Fibroblast of mammary gland (primary cell): ENCODE measurements around the gene FAM124B.
A peak's percentile ranks its signal among the peaks of the same experiment; 100 is the strongest.

Source experiments
- DNase-seq: peaks from one replicate; pipeline ENCODE4 v3.0.0-alpha.2; 2010; ENCODE audit warnings: low read depth
- H3K4me3 ChIP-seq: 2 replicates; pipeline ENCODE4 v1.5.1; 2011; ENCODE audit warnings: low read depth, mild to moderate bottlenecking, low read length, moderate library complexity; ENCODE audit not compliant: control insufficient read depth
- TF ChIP-seq, protein P1 (sequence below): conservative IDR thresholded peaks from 2 replicates; pipeline ENCODE4 v1.5.1; 2011; ENCODE audit warnings: low read depth, low read length, inconsistent platforms; ENCODE audit not compliant: control insufficient read depth, insufficient read depth

The FAM124B gene, protein sequence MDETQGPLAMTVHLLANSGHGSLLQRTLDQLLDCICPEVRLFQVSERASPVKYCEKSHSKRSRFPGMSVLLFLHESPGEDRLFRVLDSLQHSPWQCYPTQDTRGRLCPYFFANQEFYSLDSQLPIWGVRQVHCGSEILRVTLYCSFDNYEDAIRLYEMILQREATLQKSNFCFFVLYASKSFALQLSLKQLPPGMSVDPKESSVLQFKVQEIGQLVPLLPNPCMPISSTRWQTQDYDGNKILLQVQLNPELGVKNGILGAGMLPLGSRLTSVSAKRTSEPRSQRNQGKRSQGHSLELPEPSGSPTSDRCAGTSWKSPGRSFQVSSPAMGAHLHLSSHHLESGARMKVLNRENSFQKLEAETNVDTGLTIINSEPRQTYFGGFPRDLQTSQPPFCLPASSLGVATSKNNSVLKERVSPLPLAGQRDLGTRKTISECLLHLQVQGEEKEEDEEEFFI

DNA sequence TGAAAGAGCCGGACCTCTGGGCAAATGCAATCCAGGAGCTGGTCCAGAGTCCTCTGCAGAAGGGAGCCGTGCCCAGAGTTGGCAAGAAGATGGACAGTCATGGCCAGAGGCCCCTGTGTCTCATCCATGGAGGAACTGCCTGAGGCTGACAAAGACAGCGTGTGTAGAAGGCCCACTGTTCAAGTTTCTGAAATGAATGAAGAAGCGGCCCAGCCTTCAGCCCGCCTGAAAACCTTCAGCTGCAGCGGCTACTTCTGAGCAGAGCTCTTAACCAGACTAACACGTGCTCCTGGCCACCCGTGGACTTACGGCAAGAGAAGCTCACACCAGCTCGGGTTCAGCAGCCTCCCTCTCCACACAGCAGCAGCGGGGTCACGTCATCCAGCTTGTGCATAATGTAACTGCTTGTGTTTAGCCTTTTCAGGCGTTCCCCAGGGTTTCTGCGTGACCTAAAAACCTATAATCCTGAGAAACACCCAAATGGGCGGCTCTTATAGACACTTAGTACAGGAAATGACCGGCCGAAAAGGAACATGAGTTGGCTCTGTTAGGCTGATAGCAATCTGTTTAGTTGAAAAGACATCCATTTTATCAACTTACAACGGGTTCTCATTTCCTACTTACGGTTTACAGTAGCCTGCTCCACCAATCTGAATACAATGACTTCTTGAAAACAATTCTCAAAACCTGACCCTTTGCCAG is at the start of gene FAM124B:
Gene FAM124B (minus strand): TSS at position 467 of the 702 bp plus-strand sequence. CDS start 339 bp downstream, at position 128.
- no peak within 1 kb of the TSS for H3K4me3 ChIP-seq
- TF ChIP-seq, protein P1, sequence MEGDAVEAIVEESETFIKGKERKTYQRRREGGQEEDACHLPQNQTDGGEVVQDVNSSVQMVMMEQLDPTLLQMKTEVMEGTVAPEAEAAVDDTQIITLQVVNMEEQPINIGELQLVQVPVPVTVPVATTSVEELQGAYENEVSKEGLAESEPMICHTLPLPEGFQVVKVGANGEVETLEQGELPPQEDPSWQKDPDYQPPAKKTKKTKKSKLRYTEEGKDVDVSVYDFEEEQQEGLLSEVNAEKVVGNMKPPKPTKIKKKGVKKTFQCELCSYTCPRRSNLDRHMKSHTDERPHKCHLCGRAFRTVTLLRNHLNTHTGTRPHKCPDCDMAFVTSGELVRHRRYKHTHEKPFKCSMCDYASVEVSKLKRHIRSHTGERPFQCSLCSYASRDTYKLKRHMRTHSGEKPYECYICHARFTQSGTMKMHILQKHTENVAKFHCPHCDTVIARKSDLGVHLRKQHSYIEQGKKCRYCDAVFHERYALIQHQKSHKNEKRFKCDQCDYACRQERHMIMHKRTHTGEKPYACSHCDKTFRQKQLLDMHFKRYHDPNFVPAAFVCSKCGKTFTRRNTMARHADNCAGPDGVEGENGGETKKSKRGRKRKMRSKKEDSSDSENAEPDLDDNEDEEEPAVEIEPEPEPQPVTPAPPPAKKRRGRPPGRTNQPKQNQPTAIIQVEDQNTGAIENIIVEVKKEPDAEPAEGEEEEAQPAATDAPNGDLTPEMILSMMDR = no peak
- peak; percentile 57 for DNase-seq

DNA sequence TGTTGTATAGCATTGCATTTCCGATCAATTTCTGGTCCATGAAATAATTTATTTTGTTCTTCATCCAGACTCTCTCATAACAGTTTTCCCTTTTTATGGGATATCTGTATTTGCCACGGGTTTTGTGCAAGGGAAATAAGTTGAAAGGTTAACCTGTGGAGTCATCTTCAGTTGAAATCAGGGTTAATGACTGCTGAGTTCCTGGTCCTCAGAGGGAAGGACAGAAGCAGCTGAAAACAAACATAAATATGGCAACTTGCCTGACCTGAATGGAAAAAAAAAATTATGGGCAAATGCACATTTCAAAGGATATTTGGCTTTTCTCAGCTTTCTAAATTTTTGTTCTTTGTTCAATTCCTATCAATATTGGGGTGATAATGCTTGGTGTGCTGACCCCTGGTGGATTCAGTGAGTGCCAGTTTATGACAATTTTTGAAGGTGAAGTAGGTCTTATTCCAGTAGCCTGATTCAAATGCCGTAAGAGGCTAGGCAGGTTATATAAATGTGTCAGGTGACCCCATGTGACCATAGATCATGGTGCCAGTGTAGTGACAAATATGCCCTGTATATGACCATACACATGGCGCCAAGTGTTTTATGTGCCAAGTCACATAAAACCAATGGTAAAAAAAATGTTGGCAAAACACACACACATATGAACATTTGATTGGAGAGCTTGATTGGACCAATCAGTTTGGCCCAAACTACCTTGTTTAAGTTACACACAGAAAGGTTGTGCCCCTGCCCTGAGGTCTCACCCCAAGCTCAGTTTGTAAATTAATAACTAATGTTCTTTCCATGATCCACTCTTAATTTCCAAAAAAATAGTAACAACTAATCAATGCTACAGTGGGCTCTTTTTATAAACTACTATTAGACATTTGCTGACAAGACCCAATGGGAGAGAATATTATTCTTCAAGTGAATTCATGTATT is 47.6 kb upstream of the FAM124B start:
- DNase-seq = peak; percentile 31
- no peak overlapping the region for H3K4me3 ChIP-seq
- TF ChIP-seq, protein P1 = peak; percentile 73

DNA sequence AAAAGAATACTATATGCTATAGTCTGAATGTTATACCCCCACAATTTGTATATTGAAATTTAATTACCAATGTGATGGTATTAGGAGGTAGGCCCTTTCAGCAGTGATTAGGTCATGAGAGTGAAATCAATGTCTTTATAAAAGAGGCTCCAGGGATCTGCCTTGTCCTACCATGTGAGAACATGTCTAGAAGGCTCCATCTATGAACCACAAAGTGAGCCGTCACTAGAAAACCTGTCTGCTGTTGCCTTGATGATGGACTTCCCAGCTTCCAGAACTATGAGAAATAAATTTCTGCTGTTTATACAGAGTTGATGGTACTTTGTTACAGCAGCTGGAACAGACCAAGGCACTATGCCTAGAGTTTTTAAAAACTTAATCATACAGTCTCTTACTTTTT is 46.3 kb upstream of the FAM124B start:
- TF ChIP-seq, protein P1 = no peak
- no peak for DNase-seq
- H3K4me3 ChIP-seq = no peak overlapping the region

DNA sequence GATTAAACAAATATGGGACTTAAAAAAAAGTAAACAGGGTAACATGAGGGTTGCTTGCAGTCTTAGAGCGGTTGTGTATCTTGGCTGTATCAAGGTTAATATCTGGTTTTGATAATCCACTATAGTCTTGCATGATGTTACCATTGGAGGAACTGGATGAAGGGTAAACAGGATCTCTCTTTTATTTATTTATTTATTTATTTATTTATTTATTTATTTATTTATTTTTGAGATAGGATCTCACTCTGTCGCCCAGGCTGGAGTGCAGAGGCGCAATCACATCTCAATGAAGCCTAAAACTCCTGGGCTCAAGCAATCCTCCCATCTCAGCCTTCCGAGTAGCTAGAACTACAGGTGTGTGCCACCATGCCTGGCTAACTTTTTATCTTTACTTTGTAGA is 42.9 kb upstream of the FAM124B start:
- no peak for DNase-seq
- no peak overlapping the region for H3K4me3 ChIP-seq
- TF ChIP-seq, protein P1 = no peak

DNA sequence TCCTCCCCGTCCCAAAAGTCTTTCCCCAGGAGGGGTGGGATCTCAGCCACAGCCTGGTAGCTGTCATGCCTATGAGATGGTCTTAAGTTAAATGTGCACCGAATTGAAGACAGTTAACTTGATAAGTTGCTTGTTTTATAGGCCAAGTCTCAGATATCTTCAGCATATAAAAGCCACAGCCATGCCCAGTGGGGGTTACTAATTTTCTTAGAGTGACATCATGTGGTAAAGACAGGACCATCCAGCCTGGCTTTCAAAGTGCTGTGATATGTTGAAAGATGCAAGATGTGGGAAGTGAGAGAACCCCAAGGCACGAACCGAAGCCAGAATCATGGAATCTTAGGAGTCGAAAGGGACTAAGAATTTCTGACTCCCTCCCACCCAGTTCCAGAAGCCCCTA is 42.1 kb upstream of the FAM124B start:
- H3K4me3 ChIP-seq = no peak overlapping the region
- no peak for DNase-seq
- TF ChIP-seq, protein P1 = no peak
